Ishikawa (cell line): Measurements from ENCODE around the gene TGM1.

Experiments used
- CEBPB ChIP-seq: IDR thresholded peaks from 2 replicates; pipeline ENCODE4 v1.6.1; 2012
- CREB1 ChIP-seq: IDR thresholded peaks from 2 replicates; pipeline ENCODE4 v1.6.1; 2012; ENCODE audit warnings: low read depth
- EGR1 ChIP-seq: IDR thresholded peaks from 2 replicates; pipeline ENCODE4 v1.6.1; 2012
- EP300 ChIP-seq: IDR thresholded peaks from 2 replicates; pipeline ENCODE4 v1.6.1; 2012; ENCODE audit warnings: borderline replicate concordance
- FOXM1 ChIP-seq: IDR thresholded peaks from 2 replicates; pipeline ENCODE4 v1.6.1; 2012; ENCODE audit warnings: low read depth, borderline replicate concordance
- NFIC ChIP-seq: IDR thresholded peaks from 2 replicates; pipeline ENCODE4 v1.6.1; 2012
- RAD21 ChIP-seq: IDR thresholded peaks from 2 replicates; pipeline ENCODE4 v1.6.1; 2012; ENCODE audit warnings: low read depth
- TAF1 ChIP-seq: IDR thresholded peaks from 2 replicates; pipeline ENCODE4 v1.6.1; 2012; ENCODE audit warnings: low read depth, mild to moderate bottlenecking
- TCF12 ChIP-seq: IDR thresholded peaks from 2 replicates; pipeline ENCODE4 v1.6.1; 2012; ENCODE audit warnings: low read depth
- TEAD4 ChIP-seq: IDR thresholded peaks from 2 replicates; pipeline ENCODE4 v1.6.1; 2012
- YY1 ChIP-seq: IDR thresholded peaks from 2 replicates; pipeline ENCODE4 v1.6.1; 2012; ENCODE audit warnings: low read depth
- ZBTB7A ChIP-seq: IDR thresholded peaks from 2 replicates; pipeline ENCODE4 v1.6.1; 2012; ENCODE audit warnings: low read depth
- TF ChIP-seq, protein P1 (sequence below): IDR thresholded peaks from 2 replicates; pipeline ENCODE4 v1.6.1; 2012; ENCODE audit warnings: low read depth, mild to moderate bottlenecking
- TF ChIP-seq, protein P2 (sequence below): IDR thresholded peaks from 2 replicates; pipeline ENCODE4 v1.6.1; 2012
- TF ChIP-seq, protein P3 (sequence below): IDR thresholded peaks from 2 replicates; pipeline ENCODE4 v1.6.1; 2012

The TGM1 gene

DNA sequence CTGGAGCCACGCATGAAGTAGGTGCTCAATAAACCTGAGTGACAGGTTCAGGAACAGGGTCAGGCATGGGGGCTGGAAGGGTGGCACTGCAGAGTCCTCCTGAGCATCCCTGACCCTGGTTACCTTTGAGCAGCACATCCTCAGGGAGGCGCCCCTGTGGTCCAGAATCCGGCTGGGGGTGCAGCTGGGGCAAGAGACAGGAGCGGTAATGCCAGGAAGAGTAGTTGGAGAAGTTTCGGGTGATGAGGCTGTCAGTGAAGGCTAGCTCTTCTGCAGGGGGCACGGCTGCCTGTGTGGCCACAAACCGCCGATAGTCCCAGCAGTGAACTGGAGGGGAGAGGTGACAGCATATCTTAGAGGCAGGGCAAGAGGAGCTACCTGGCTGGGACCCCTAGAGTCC is 6.4 kb upstream of the TGM1 start:
- TF ChIP-seq, protein P1, sequence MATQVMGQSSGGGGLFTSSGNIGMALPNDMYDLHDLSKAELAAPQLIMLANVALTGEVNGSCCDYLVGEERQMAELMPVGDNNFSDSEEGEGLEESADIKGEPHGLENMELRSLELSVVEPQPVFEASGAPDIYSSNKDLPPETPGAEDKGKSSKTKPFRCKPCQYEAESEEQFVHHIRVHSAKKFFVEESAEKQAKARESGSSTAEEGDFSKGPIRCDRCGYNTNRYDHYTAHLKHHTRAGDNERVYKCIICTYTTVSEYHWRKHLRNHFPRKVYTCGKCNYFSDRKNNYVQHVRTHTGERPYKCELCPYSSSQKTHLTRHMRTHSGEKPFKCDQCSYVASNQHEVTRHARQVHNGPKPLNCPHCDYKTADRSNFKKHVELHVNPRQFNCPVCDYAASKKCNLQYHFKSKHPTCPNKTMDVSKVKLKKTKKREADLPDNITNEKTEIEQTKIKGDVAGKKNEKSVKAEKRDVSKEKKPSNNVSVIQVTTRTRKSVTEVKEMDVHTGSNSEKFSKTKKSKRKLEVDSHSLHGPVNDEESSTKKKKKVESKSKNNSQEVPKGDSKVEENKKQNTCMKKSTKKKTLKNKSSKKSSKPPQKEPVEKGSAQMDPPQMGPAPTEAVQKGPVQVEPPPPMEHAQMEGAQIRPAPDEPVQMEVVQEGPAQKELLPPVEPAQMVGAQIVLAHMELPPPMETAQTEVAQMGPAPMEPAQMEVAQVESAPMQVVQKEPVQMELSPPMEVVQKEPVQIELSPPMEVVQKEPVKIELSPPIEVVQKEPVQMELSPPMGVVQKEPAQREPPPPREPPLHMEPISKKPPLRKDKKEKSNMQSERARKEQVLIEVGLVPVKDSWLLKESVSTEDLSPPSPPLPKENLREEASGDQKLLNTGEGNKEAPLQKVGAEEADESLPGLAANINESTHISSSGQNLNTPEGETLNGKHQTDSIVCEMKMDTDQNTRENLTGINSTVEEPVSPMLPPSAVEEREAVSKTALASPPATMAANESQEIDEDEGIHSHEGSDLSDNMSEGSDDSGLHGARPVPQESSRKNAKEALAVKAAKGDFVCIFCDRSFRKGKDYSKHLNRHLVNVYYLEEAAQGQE, result no peak
- TF ChIP-seq NFIC (no peak), TAF1 (no peak), FOXM1 (no peak), TEAD4 (no peak), CREB1 (no peak), TCF12 (no peak), ZBTB7A (no peak)
- TF ChIP-seq, protein P2, sequence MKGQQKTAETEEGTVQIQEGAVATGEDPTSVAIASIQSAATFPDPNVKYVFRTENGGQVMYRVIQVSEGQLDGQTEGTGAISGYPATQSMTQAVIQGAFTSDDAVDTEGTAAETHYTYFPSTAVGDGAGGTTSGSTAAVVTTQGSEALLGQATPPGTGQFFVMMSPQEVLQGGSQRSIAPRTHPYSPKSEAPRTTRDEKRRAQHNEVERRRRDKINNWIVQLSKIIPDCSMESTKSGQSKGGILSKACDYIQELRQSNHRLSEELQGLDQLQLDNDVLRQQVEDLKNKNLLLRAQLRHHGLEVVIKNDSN, result no peak

DNA sequence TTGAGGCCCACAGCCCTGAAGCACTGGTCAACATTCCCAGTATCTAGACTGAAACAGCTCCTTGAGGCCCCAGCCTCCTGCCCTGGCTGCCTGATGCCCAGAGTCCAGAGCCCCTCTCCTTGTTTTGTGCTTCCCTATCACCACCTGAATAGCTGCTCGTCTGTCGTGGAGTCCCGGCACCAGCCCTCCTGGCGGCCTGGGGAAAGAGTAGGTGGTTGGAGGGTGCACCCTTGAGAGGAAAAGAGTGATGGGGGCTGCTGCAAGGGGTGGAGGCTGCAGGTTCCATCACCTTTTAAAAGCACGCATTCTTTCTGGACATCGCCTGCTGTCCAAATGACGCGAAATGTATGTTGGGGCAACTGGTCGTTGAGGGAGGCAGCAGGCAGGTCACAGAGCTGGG is 5.2 kb upstream of the TGM1 start:
- TF ChIP-seq, protein P1, result no peak
- TF ChIP-seq YY1, result no peak
- TF ChIP-seq TAF1, result no peak
- TF ChIP-seq FOXM1, result no peak
- no peak for TF ChIP-seq EP300
- no peak for TF ChIP-seq CREB1
- TF ChIP-seq CEBPB, result no peak
- TF ChIP-seq ZBTB7A, result no peak
- TF ChIP-seq EGR1, result no peak
- TF ChIP-seq, protein P2, result no peak
- TF ChIP-seq, protein P3, sequence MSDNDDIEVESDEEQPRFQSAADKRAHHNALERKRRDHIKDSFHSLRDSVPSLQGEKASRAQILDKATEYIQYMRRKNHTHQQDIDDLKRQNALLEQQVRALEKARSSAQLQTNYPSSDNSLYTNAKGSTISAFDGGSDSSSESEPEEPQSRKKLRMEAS, result no peak
- no peak for TF ChIP-seq TEAD4
- TF ChIP-seq NFIC, result no peak
- no peak for TF ChIP-seq RAD21
- no peak for TF ChIP-seq TCF12

DNA sequence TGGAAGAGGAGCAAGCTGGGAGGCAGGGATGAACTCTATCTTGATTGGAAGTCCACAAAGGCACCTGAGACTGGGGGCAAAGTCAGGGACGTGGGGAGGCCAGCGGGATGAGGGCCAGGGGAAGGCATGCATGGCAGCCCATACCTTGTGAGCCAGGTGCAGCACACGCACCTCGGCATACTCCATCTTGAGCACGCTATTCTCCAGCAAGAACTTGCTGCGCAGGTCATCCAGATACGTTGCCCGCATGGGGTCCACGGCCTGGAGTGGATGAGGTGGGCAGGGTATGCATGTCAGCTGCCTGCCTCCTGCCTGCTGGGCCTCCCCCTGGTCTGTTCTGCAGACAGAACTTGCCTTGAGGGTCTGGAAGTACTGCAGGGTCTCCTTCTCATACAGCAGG is 4.5 kb upstream of the TGM1 start:
- TF ChIP-seq FOXM1 (no peak), EGR1 (no peak), TAF1 (no peak), TEAD4 (no peak), YY1 (no peak), CEBPB (no peak), EP300 (no peak), ZBTB7A (no peak), RAD21 (no peak)
- TF ChIP-seq, protein P2, result no peak

DNA sequence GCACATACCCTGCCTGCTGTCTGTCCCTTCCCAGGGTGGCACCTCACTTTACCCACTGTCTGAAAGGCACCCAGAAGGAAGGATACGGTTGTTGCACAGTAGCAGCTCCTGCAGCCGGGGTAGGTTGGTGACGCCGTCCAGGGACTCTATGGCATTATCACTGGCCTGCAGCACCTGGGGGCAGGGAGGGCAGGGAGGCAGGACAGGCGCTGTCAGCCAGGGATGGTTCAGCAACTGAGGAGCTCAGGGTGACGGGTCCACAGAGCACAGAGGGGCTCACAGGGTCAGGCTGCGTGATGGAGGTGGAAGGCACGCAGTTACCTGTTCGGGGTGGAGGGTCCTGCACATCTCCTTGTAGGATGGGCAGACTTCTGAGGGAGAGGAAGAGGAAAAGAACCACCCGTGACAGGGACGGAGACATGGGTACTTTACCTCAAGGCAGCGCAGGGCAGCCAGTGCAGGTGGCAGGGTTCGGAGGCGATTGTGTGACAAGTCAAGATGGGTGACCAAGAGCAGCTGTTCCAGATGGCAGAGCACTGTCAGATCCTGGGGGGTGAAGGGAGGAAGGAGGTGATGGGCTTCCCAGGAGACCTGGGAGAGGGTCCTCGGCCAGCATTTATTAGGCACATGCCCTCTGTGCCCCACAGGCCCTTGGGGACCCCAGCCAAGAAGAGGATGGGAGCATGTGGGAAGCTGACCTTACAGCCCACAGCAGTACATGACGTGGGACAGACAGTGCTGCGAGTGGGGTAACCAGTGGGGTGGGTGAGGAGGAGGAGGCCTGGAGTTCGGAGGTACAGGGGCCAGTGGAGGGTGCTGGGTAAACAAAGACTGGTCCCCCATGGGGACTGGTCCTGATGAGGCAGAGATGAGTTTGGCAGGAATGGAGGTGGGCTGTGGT is 3.6 kb upstream of the TGM1 start:
- TF ChIP-seq, protein P2, result no peak
- no peak for TF ChIP-seq RAD21
- TF ChIP-seq EGR1, result no peak
- TF ChIP-seq YY1, result no peak
- no peak for TF ChIP-seq ZBTB7A
- TF ChIP-seq, protein P1, result no peak
- no peak for TF ChIP-seq TCF12
- no peak for TF ChIP-seq NFIC
- no peak for TF ChIP-seq CEBPB
- no peak for TF ChIP-seq TEAD4
- no peak for TF ChIP-seq EP300
- TF ChIP-seq, protein P3, result no peak
- TF ChIP-seq CREB1, result no peak
- no peak for TF ChIP-seq TAF1
- no peak for TF ChIP-seq FOXM1
